HS-27A (cell line): ENCODE data around the gene EMC9.
A peak's percentile ranks its signal among the peaks of the same experiment; 100 is the strongest.

ENCODE experiments used
- DNase-seq: peaks from one replicate; pipeline ENCODE4 v3.0.0-alpha.2; 2012; ENCODE audit warnings: low read depth, missing footprints

Gene EMC9

DNA sequence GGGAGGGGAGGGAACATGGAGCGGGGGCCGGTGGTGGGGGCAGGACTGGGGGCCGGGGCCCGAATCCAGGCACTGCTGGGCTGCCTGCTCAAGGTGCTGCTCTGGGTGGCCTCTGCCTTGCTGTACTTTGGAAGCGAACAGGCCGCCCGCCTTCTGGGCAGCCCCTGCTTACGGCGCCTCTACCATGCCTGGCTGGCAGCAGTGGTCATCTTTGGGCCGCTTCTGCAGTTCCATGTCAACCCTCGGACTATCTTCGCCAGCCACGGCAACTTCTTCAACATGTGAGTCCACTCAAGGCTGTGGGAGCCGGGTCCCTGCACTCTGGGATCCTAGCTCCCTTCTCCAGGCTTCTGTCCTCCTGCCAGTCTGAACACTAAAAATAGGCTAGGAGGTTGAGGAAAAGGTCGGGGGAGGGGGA, 9.8 kb downstream of the EMC9 start:
- DNase-seq: no peak

DNA sequence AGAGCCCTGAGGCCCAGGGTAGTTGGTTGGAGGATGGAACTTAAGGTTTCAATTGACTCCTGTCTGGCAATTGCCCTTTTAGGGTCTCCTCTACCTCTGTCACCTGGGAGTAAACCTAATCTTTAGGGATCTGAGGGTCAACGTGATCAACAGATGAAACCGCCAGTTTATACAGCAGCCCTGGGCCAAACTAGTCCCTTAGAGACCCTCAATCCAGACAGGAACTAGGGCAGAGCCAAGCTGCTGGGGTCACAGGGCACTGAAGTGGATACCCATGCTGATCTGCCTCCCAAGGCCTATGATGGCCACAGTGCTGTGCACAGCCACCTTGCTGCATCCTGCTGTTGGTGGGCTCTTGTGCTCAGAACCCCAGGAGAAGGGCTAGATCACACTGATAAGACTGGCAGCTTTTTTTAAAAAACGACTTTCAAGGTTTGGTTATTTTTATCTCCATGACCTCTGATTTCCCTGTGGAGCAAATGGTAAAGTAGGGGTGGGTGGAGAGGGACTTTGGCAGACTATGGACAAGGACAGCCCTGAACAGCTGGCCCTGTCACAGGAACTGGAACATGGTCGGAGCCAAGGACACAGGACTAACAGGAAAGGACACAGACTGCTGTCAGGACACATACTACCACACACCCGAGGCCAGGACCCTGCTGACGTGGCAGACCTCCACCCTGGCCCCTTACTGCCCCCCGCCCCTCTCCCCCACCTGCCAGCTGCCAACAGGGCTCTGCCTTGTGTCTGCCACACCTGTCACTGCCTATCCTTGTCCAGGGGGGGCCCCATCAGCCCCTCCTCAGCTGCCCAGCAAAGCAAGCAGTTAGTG, 10.5 kb downstream of the EMC9 start:
- no peak for DNase-seq

DNA sequence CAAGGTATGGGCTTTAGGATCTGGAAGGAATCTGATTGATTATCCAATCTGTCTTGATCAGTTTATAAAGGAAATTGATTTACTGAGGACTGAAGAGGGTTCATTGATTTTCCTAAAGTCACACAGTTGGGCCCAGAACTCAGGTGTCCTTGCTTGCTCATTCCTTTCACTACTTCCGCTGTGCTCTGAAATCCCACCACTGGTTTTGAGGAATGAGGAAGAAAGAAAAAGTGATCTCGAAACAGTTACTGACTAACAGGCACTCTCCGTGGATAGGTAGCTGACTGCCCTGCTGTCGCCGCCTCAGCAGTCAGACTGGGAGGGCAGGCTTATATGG, 11.0 kb downstream of the EMC9 start, which contains the start of gene FITM1:
Gene FITM1, plus strand, starts transcription at position 280 of the 337 bp plus-strand sequence. CDS start 905 bp downstream, outside the sequence.
- DNase-seq: no peak

DNA sequence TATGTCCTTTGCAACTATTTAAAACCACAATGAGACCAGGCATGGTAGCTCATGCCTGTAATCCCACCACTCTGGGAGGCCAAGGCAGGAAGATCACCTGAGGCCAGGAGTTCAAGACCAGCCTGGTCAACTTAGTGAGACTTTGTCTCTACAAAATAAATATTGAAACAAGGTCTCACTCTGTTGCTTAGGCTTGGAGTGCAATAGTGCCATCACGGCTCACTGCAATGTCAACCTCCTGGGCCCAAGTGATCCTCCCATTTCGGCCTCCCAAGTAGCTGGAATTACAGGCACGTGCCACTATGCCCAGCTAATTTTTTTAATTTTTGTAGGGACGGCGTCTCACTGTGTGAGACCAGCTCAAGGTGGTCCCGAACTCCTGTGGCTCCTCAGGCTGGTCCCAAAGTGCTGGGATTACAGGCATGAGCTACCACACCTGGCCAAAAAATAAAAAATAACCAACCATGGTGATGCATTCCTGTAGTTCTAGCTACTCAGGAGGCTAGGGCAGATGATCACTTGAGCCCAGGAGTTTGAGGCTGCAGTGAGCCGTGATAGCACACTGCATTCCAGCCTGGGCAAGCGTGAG, 11.9 kb downstream of the EMC9 start:
- no peak for DNase-seq

DNA sequence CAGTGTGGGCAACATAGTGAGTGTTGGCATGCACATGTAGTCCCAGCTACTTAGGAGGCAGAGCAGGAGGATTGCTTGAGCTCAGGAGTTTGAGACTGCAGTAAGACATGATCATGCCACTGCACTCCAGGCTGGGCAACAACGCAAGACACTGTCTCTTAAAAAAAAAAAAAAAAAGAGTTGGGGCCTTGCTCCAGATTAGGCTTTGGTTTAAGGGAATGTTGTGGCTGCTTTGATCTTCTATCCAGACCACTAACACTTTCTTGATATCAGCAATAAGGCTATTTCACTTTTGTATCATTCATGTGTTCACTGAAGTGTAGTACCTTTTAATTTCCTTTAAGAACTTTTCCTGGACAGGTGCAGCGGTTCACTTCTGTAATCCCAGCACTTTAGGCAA, 13.7 kb downstream of the EMC9 start:
- DNase-seq: no peak

DNA sequence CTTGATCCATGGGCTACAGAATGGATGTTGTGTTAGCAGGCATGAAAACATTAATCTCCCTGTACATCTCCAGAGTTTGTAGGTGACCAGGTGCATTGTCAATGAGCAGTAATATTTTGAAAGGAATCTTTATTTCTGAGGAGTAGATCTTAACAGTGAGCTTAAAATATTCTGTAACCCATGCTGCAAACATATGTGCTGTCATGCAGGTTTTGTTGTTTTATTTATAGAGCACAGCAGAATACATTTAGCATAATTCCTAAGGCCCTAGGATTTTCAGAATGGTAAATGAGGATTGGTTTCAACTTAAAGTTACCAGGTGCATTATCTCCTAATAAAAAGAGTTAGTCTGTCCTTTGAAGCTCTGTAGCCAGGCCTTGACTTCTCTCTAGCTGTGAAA, 14.5 kb downstream of the EMC9 start:
- no peak for DNase-seq

DNA sequence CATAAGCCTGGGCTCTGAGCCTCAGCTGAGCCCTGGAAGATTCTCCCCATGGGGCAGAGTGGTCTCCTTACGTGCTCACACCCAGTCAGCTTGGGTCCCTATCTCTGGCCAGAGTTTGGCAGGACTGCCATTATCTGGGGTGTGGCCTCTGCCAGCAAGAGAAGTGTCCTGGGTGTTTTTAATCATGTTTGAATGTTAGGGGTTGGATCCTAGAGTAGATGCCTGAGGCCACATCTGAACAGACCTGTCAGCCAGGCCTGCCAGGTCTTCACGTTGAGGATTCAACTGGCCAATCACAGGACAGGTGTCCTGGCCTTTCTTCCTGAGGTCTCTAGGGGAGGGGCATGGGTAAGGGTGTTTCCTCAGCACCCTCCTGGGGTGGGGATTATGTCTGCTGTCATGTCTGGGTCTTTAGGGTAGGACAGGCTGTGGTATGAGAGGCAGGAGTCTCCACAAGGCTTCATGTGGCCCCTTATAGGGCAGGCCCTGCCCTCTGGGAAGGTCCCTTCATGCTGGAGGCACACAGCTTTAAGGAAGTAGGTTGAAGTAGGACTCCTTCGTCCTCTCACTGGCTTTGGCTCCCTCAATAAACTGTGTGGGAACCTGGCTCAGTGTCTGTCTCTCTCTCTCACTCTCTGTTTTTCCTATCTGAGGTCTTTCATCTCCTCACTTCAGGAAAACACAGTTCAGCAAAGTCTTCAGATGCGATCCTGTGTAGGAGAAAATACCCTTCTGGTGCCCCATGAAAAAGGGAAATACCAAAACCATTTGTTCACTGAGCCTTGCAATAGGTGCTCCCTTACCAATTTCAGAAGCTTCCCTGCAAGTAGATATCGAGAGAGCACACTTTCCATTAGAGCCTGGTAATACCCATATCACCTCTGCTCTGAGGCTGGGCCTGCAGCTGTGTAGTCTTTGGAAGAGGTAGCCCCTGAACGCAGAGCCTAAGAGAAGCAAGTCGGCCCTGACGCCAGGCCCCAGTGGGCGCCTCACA, 17.7 kb downstream of the EMC9 start:
- DNase-seq: no peak

DNA sequence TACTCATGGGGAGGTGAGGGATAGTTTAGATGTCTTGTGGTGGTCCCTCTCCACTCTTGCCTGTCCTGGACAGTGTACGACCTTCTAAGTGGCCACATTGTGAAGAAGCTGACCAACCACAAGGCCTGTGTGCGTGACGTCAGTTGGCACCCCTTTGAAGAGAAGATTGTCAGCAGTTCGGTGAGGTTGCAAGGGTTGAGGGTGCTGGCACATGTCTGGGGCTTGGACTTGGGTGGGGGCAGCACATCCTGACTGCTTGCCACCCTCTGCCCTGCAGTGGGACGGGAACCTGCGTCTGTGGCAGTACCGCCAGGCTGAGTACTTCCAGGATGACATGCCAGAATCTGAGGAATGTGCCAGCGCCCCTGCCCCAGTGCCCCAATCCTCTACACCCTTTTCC, 18.5 kb downstream of the EMC9 start:
- DNase-seq: no peak

DNA sequence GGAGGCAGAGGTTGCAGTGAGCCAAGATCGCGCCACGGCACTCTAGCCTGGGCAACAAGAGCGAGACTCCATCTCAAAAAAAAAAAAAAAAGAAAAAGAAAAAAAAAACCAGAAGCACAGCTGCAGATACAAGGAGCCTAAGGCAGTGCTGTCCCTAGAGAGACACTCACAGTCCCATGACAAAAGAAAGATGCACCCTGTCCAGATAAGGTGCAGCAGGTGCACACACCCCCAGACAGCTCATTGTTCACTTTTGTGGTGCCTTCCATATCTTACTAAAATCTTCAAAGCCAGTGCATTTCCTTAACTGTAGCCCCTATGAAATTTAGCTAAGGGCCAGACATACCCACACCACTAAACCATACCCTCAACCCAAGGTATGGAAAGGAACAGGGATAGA, 19.0 kb downstream of the EMC9 start:
- DNase-seq: no peak

DNA sequence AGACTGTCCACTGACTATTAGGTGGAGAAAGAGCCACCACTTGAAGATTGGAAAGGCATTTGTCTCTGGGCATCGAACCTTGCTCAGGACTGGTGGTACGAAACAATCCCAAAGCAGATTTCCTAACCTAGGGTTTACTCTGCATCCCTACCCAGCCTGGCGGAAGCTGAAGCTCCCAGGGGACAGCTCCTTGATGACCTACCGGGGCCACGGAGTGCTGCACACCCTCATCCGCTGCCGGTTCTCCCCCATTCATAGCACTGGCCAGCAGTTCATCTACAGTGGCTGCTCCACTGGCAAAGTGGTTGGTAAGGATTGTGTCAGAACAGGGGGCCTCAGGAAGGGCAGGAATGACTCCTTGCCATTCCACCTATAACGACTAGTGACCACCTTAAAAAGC, 20.2 kb downstream of the EMC9 start:
- no peak for DNase-seq

DNA sequence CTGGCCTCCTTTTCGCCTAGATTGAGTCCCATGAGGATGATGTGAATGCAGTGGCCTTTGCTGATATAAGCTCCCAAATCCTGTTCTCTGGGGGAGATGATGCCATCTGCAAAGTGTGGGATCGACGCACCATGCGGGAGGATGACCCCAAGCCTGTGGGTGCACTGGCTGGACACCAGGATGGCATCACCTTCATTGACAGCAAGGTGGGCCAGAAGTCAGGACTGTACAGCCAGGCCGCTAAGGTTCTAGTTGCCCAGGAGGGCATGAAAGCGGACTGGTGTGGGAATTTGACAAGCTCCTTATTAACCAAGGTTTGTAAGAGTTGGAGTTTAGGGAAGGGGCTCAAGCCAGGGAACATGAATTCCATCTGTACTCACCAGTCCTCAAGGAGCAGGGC, 21.7 kb downstream of the EMC9 start:
- no peak for DNase-seq

DNA sequence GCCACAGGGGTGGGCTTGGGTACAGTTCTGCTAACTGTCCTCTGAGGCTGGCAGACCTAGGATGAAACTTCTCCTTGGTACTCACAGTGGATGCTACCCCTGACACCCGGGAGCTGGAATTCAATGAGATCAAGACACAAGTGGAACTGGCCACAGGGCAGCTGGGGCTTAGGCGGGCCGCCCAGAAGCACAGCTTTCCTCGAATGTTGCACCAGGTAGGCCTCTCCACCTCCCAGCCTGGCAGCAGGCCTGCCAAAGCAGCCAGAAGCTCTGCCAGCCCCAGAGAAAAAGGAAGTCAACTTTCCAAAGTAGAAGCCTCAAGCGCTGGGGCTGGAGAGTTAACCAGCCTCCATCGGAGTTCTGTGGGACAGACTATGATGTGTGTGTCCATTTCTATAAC, 24.2 kb downstream of the EMC9 start:
- DNase-seq: no peak

DNA sequence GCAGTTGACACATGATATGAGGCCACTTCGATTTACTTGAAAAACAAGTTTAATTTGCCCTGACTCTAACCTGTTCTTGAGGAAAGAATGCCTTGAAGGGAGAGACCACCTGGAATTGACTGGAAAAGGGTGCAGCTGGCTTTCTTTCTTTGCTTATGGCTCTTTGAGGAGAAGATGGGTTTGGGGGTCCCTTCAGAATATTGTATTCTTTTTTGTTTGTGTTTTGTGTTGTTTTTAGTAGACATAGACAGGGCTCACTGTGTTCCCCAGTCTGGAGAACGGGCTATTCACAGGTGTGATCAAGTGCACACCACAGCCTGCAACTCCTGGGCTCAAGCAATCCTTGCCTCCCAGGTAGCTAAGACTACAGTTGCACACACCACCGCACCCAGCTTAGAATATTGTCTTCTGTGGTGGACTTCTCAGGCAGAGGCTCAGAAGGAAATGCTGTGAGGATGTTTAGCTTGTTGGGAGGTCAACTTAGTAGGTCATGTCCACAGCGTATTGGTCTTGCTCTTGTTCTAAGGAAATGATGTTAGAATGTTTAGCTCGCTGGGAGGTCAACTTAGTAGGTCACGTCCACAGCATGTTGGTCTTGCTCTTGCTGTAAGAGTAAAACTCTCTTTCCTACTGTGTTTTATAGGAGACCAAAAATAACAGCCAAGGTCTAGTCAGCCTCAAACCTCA, 25.1 kb downstream of the EMC9 start:
- DNase-seq: no peak

DNA sequence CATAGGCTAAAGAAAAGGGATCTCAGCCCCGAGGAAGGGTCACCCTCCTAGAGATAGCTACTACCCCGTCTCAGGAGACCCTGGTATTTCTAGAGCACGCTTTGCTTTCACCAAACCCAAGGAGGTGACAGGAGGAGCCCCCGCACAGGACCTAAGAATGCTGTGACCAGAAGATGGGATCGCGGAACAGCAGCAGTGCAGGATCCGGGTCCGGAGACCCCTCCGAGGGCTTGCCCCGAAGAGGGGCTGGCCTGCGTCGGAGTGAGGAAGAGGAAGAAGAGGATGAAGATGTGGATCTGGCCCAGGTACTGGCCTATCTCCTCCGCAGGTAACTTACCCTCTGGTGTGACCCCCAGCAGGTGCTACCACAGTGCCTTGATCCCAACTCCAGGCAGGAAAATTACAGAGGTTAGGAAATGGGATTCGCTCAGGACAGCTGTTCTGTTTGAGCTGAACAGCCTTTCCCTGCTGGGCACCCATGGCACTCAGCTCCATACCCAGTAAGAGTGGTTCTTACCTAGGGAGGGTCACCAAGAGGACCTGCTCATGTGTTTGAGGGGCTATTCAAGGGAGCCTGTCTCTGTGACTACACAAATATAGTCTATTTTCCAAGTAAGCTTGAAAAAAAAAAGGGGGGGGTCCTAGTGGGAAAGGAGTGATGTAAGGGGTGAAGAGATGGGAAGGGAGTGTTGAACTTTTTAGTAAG, 25.8 kb downstream of the EMC9 start:
- DNase-seq: no peak

DNA sequence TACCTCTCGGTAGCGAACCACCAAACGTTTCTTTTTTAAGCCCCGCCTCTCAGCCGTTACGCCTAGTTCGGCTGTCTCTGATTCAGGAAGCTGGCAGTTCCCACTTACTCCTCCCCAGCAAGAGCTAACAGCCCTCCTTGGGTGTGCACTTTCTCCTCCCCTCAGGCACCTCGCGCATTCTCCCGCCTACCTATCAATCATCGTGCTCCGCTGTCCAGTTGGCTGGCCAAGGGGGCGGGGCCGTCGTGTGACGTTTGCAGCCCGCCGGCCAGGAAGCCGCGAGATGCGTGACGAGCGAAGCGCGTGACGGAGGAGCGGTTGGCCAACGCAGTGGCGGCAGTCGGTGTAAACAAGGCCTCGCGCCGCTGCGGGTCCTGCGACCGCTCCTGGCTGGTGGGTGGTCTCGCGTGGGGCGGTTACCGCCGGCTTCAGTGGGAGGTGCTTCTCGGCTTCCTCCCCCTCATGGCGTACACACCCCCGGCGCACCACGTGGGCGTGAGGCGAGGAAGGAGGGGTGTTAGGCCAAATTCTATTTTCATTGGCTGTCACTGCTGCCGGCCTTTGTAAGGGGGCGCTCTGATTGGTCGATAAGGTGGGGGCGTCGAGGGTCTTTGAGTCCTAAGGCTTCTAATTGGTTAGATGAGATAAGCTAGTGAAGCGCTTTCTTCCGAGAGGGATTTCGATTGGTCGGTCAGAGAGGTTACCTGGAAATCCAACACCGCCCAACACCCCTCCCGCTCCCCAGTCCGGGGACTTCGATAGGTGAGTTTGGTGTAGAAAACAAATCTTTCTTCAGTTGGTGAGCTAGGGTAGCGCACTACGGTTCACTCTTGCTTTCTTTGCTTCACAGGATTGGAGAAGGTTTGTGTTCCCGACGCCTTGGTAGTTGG, 26.6 kb downstream of the EMC9 start, which contains the start of the genes DCAF11 and NRL:
Gene DCAF11, plus strand, starts transcription at position 246 of the 890 bp plus-strand sequence. CDS start 818 bp downstream, outside the sequence.
Gene NRL, minus strand, starts transcription at position 418 of the 890 bp plus-strand sequence. CDS start 32,101 bp downstream, outside the sequence.
- peak; percentile 99 for DNase-seq

DNA sequence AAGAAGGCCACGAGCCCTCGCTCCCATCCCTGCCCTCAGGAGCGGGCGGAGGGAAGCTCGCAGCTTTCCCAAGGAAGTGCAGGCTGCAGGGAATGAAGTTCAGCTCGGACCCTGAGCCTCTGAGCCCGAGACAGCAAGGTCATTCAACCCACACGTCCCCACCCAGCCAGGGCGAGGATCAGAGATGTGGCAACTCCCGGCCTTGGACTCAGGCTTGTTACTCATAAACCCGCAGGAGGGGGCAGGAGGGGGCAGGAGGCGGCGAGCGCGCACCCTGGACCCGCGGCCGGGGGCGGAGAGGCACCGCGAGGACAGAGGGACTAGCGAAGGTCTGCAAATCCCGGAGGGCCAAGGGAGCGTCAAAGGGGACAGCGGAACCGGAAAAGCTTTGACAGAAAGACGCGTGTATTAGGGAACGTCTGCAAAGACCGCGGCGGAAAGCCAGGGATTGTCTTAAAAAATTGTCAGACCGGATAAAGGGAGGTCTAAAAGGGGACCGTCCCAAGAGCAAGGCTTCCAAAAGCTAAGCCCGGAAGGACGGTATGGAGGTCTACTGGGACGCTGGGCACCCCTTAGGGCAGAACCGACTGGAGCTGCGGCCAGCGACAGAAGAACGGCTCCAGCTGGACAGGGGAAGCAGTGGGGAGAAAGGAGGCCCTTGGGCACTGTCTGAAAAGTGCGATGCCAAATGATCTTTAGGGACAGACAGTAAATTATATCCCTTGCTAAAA, 27.4 kb downstream of the EMC9 start:
- peak; percentile 92 for DNase-seq

DNA sequence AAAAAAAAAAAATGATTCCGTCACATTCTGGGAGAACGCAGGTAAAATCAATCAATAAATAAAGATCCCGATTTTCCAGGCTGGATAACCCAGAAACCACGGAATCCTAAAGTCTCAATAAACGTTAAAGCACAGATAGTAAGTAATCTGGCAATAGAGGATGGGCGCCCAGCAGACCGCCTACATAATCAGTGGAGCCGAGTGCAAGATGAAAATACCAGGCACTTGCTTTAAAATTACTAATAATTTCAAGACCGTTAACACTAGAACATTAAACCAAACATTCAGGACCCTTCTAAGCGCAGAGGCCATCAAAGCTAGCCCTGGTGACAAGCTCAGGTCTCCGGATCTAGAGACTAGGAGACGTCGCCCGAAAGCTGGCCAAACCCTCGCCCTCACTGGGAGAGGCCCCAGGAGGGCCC, 28.0 kb downstream of the EMC9 start:
- no peak for DNase-seq

DNA sequence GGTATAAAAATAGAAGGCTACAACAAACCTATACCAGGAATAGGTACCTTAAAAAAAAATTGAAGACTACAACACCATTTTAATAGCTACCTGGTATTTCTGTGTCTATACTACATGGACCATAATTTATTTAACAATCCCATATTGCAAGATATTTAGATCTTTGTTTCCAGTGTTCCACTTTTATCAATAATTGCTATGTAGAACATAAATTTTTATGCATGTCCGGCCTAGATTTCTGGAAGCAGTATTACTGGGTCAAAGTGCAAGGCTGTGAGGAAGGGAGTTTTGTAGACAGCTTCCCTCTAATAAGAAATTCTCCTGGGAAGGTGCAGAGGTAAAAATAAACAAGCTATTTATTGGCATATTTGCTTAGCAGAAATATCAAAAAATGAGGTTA, 30.9 kb downstream of the EMC9 start:
- no peak for DNase-seq

DNA sequence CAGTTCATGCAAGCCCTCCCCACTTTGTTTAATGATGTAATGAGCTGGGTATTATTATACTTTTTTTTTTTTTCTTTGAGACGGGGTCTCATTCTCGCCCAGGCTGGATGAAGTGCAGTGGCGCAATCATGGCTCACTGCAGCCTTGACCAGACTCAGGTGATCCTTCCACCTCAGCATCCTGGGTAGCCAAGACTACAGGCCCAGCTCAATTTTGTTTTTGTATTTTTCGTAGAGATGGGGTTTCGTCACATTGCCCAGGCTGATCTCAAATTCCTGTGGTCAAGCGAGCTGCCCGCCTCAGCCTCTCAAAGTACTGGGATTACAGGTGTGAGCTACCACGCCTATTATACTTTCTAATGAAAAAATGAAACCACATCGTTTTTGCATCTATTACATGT, 31.3 kb downstream of the EMC9 start:
- DNase-seq: no peak
